Tibial nerve (tissue), 4 donors: ENCODE measurements around the gene ITGA11. TPM values are rescaled to one million over a fixed set of nuclear protein-coding genes. Genes with fewer than 3 reads are reported as not detected.

Experiments
- DNase-seq, 2 donors: peaks; one replicate each; pipeline ENCODE4 v3.0.0-alpha.2; 2019; ENCODE audit warnings: low spot score in 2 of 2
- H3K27ac ChIP-seq, 4 donors: fragments of 200-600 bp; sonication (generic) in 3 of 4; one replicate each; pipeline ENCODE4 v1.5.1; 2017 to 2019; ENCODE audit warnings: mild to moderate bottlenecking in 1 of 4
- H3K27me3 ChIP-seq, 2 donors: fragments of 200-600 bp; sonication (generic) in 1 of 2; one replicate each; pipeline versions ENCODE4 v1.5.1 to v1.6.0; 2017 to 2019
- H3K36me3 ChIP-seq, 3 donors: fragments of 200-600 bp; sonication (generic); one replicate each; pipeline ENCODE4 v1.5.1; 2018 to 2019
- H3K4me1 ChIP-seq, 4 donors: fragments of 200-600 bp; sonication (generic) in 3 of 4; one replicate each; pipeline ENCODE4 v1.5.1; 2017 to 2019
- H3K4me3 ChIP-seq, 4 donors: fragments of 200-600 bp; sonication (generic) in 3 of 4; one replicate each; pipeline ENCODE4 v1.5.1; 2017 to 2019; ENCODE audit warnings: mild to moderate bottlenecking in 1 of 4, moderate library complexity in 1 of 4
- H3K9me3 ChIP-seq, 4 donors: fragments of 200-600 bp; sonication (generic) in 3 of 4; one replicate each; pipeline ENCODE4 v1.5.1; 2017 to 2019
- EP300 ChIP-seq, 2 donors: sonication (generic); formaldehyde crosslinking; IDR thresholded peaks; one replicate each; pipeline ENCODE4 v1.6.1; 2017; ENCODE audit warnings: antibody characterized with exemption in 2 of 2, mild to moderate bottlenecking in 1 of 2
- POLR2A ChIP-seq, 2 donors: fragments of 450-650 bp; IDR thresholded peaks; one replicate each; pipeline ENCODE4 v1.6.1; 2017; ENCODE audit warnings: antibody characterized with exemption in 2 of 2, mild to moderate bottlenecking in 2 of 2, moderate library complexity in 2 of 2
- WGBS, 2 donors: methylation state at CpG; one replicate each; pipeline ENCODE4 v1.1.5; 2018; 5-methylcytosine and 5-hydroxymethylcytosine counted together
- total RNA-seq, 4 donors: library from RNA; depleted of rRNA; stranded (reverse); fragments of >200 nt; gene quantifications; one replicate each; pipeline ENCODE4 v1.1.0, GENCODE V29; 2016
- TF ChIP-seq, protein P1 (sequence below), 5 experiments: fragments of 200-600 bp in 3 of 5; fragments of 450-650 bp in 2 of 5; sonication (generic) in 3 of 5; IDR thresholded peaks; one replicate each; pipeline ENCODE4 v1.5.1; 2016 to 2019; ENCODE audit warnings: antibody characterized with exemption in 5 of 5, mild to moderate bottlenecking in 3 of 5, moderate library complexity in 2 of 5

ITGA11 gene
- total RNA-seq, 4 donors from 2014 or later: 2.7 to 12.1 (median 6.9) TPM

DNA sequence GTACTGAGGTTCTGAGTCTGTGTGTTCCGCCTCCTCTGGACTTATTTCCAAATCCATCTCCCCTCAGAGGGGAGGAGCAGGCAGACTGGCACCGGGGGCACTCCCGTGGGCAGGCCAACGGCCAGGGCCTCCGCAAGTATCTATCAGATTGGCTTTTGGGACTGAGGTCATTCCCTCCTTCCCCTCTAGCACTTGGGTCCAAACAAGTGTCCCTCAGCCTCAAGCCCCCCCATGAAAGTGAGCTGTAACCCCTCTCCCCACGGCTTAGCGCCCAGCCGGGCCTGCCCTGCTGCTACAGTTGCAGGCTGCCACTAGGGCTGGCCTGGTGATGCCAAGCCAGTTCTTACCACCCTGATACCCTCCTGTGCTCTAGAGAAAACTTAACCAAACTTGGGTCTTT is 17.4 kb downstream of the ITGA11 start:
- Histone ChIP-seq H3K4me3 (no peak overlapping the region), H3K27me3 (no peaks in the 10 kb centered on the region), H3K4me1 (peaks cover 0 to 21% (median 5%) of the 10 kb centered on the region in 4 donors), H3K9me3 (no peaks in the 10 kb centered on the region), H3K27ac (peak overlapping the region in 1 of 4 donors; percentile 31), H3K36me3 (no peaks in the 10 kb centered on the region)
- 90% methylated on average over 8 of the region's 8 CpGs for WGBS, 2 donors
- peak in 1 of 2 donors; percentile 4 for DNase-seq
- TF ChIP-seq, protein P1, sequence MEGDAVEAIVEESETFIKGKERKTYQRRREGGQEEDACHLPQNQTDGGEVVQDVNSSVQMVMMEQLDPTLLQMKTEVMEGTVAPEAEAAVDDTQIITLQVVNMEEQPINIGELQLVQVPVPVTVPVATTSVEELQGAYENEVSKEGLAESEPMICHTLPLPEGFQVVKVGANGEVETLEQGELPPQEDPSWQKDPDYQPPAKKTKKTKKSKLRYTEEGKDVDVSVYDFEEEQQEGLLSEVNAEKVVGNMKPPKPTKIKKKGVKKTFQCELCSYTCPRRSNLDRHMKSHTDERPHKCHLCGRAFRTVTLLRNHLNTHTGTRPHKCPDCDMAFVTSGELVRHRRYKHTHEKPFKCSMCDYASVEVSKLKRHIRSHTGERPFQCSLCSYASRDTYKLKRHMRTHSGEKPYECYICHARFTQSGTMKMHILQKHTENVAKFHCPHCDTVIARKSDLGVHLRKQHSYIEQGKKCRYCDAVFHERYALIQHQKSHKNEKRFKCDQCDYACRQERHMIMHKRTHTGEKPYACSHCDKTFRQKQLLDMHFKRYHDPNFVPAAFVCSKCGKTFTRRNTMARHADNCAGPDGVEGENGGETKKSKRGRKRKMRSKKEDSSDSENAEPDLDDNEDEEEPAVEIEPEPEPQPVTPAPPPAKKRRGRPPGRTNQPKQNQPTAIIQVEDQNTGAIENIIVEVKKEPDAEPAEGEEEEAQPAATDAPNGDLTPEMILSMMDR (IDR thresholded peaks at IDR 0.05): no peak
- TF ChIP-seq POLR2A (IDR thresholded peaks at IDR 0.05) (no peak), EP300 (IDR thresholded peaks at IDR 0.05) (no peak)

DNA sequence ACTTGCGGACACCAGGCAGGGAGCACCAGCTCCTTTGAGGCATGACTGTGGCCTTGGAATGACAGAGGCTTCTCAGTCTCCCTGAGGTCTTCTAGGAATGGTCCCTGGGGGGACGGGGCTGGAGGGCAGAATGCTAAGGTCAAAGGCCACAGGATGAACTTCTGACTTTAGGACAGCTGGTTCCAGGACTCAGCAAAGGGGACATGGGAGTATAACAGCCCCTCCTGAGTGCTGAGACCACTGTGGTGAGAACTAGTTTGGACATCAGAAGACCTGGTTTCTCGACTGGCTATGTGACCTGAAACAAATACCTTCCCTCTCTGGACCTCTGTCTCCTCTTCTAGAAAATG is 17.8 kb downstream of the ITGA11 start:
- no peak for DNase-seq
- Histone ChIP-seq H3K4me3 (no peak overlapping the region), H3K36me3 (no peaks in the 10 kb centered on the region), H3K4me1 (peaks cover 0 to 17% (median 3%) of the 10 kb centered on the region in 4 donors), H3K27me3 (no peaks in the 10 kb centered on the region), H3K27ac (peak overlapping the region in 1 of 4 donors; percentile 31), H3K9me3 (no peaks in the 10 kb centered on the region)
- 85 to 95% methylated on average over 3 of the region's 3 CpGs for WGBS, 2 donors
- TF ChIP-seq EP300 (IDR thresholded peaks at IDR 0.05) (no peak), POLR2A (IDR thresholded peaks at IDR 0.05) (no peak)
- TF ChIP-seq, protein P1 (IDR thresholded peaks at IDR 0.05): no peak

DNA sequence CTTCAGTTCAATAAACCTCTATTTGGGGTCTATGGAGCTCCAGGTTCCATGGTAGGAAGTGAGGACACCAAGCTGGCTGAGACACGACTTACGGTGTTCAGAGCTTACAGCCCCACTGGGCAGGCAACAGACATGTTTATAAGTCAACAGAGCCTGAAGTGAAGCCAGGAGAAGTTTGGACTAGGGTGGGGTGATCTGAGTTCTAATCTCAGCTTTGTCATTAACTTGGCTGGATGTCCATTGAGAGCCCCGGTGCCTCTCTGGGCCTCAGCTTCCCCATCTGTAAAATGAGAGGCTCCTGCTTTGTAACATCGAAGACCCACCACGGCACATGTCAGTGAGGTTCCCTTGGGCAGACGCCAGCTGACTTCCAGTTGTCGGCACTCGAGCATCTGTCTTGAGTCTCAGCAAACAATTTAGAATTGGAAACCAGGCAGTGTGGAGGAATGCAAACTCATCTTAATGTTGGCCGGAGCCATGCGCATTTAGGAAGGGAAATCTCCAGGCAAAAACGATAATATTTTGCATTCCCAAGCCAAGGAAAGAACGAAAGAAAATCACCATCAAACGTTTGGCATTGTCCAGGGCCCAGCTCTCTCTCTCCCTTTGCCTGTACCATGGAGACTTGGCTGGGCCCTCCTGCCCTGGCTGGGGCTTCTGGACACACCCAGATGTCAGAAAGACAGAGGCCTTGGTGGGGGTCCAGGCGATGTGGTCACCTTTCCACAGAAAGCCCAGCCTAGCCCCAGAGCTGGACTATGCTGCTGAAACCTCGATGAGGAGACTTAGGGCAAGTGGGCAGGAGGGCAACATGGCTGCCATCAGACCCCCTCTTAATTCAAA is 18.4 kb downstream of the ITGA11 start:
- Histone ChIP-seq H3K9me3 (no peaks in the 10 kb centered on the region), H3K27ac (peak overlapping the region in 1 of 4 donors; percentile 31), H3K4me3 (no peak overlapping the region), H3K4me1 (peaks cover 0 to 11% (median 0%) of the 10 kb centered on the region in 4 donors), H3K27me3 (no peaks in the 10 kb centered on the region), H3K36me3 (no peaks in the 10 kb centered on the region)
- 70 to 82% methylated on average over 14 to 15 of the region's 15 CpGs for WGBS, 2 donors
- peak in 1 of 2 donors; percentile 10 for DNase-seq
- TF ChIP-seq, protein P1 (IDR thresholded peaks at IDR 0.05): no peak
- TF ChIP-seq EP300 (IDR thresholded peaks at IDR 0.05) (no peak), POLR2A (IDR thresholded peaks at IDR 0.05) (no peak)

DNA sequence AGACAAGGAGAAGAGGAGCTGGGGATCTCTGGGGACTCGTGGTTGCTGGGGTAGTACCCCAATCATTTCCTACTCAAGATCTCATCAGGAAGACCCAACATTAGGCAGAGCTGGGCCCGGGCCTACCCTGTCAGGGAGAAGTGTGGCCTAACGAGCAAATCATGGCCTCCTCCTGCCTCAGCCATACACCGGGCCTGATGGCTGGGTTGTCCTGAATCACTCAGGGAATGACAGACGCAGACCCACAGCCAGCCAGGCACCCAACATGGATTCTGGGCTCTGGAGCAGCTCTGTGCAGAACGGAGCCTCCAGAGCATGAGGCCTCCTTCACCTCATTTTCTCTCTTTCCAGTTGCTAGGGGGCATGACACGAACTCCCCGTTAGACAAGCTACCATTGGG is 19.7 kb downstream of the ITGA11 start:
- no peaks in the 10 kb centered on the region for H3K36me3 ChIP-seq
- DNase-seq: peak in 1 of 2 donors; percentile 3
- WGBS, 2 donors: 87 to 88% methylated on average over 8 of the region's 8 CpGs
- H3K27me3 ChIP-seq: no peaks in the 10 kb centered on the region
- no peak overlapping the region for H3K27ac ChIP-seq
- no peak overlapping the region for H3K4me3 ChIP-seq
- no peaks in the 10 kb centered on the region for H3K9me3 ChIP-seq
- TF ChIP-seq EP300 (IDR thresholded peaks at IDR 0.05): no peak
- TF ChIP-seq, protein P1 (IDR thresholded peaks at IDR 0.05): no peak
- TF ChIP-seq POLR2A (IDR thresholded peaks at IDR 0.05): no peak
- H3K4me1 ChIP-seq: peaks cover 0 to 1% (median 0%) of the 10 kb centered on the region in 4 donors

DNA sequence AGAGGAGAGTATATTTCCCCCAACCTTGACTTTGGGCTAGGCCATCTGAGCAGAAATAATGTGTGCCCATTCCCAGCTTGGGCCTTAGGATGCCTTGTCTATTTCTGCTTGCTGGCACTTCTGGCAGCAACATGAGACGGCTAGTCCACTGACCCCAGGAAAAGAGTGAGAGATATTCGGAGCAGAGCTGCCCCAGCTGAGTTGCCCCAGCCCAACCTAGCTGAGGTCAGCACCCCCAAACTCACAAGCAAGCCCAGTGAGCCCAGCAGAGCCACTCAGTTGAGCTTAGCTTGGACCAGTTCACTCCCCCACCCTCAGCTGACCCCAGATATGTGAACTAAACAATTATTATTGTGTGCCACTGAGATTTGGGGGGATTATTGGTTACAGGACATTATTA is 20.2 kb downstream of the ITGA11 start:
- TF ChIP-seq, protein P1 (IDR thresholded peaks at IDR 0.05): no peak
- TF ChIP-seq EP300 (IDR thresholded peaks at IDR 0.05) (no peak), POLR2A (IDR thresholded peaks at IDR 0.05) (no peak)
- Histone ChIP-seq H3K27ac (no peak overlapping the region), H3K27me3 (no peaks in the 10 kb centered on the region), H3K36me3 (no peaks in the 10 kb centered on the region), H3K4me3 (no peak overlapping the region), H3K4me1 (no peaks in the 10 kb centered on the region), H3K9me3 (no peaks in the 10 kb centered on the region)
- DNase-seq: no peak
- WGBS, 2 donors: 96% methylated on average over 2 of the region's 2 CpGs; no CpG with 5 or more reads in 1 of the 2 donors
